HTERT RPE-1 (cell line): ENCODE data around the gene SYT1.

Experiments used
- in situ Hi-C: fragments of 300-500 bp; cut with MboI; formaldehyde crosslinking; loops from 4 replicates; pipeline ENCODE4 v1.14.3; 2020; ENCODE audit warnings: low sequenced_read_pairs

Gene SYT1

DNA sequence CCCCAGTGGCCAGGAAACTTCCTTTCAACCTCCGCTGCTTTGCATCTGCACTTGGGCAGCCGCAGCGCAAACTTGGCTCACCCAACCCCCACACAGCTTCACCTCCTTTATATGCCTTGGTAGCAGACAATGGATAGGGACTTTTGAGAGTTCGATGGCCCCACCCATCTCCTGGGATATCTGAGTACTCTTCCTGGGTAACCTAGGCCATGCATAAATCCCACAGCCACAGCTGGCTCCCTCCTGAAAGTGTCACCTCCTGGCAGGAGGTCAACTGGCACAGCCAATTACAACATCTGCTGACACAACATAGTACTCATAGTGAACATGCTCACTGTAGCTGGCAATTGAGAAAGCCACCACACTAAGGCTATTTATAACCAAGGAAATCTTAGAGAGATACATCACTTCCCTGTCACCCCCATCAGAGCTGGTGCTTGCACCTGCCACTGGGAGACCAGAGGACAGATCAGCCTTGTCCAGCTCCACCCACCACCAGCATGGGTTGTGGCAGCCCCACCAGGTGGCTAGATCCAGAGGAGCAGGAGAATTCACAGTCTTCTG lies 410.0 kb downstream of the SYT1 start:
- in situ Hi-C loops: no loop called here

DNA sequence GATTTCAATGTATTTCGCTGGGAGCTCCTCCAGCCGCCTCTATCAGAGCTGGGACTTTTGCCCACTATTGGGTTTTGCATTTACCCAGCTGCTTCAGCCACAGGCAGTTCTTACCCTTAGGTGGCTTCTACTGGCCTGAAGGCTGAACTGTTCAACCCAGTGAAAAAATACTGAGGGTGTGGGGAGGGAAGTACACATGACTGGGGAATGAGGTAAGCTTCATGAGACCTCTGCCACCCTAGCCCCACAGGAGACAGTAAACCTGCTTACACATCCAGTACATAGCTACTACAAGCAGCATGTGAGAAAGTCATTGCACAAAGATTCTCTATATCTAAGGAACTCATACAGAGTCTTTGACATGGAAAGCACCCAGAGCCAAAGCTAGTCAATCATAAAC lies 411.1 kb downstream of the SYT1 start:
- in situ Hi-C loops: no loop called here

DNA sequence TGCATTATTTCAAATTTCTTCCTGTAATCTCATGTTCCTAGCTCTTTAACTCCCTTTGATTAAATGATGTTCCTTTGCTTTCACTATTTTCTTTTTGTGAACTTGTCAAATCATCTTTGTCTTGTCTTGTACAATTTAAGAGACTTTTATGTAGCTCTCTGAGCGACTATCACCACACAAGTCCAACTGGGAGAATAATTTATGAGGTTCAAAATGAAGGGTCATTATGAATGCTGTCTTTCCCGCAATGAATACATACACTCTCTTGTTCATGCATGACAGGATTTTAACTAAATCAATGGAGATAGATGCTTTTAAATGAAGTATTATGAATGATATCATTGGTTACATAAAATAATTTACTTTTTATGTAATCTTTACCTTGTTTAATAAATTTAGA lies 418.8 kb downstream of the SYT1 start:
- in situ Hi-C loops: no loop called here

DNA sequence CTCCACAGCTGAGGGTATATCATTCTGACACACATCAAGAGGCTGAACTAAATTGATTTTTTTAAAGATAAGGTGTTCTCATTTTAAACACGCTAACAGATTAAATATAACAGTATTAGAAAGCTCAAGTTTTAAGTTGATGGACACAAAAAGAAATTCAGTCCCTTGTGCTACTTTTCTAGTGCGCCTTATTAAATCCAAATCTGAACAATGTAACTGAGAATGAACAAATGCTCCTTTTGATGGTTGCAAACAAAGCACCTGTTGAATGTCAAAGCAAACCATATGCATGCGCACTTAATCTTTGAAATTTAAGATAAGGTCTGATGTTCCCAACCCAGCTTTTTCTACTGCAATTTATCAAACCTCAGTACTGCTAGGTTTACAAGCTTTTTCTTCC lies 424.3 kb downstream of the SYT1 start:
- in situ Hi-C loops: no loop called here

DNA sequence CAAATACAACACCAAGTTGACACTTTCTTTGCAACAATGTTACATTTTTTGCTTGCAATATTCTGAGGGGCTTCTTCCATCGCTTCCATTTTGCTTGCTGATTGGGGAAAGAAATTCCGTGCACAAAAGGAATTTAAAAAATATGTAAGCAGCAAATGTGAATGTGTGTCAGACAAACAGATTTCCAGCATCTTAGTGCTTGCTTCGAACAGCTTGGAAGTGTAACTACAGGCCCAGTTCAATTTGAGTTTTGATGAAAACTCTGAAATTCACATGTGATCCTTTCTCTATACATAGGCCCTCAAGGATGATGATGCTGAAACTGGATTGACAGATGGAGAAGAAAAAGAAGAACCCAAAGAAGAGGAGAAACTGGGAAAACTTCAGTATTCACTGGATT lies 427.1 kb downstream of the SYT1 start:
- in situ Hi-C loops: no loop called here

DNA sequence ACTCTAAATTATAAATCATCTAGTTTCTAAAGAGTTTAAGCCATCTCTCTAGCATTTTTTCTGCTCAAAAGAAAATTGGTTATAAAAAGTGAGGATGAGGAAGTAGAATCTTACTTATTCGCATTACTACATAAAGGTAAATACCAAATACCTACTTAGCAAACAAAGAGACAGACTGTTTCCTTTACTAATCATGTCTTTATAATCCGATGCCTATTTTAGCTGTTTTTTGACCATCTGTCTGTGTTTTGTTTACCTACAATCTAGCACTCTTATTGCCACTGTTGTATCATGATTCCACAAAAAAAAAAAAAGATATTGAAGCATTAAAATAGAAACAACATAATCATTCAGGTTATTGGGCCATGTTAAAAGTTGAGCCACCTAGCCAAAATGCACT lies 430.0 kb downstream of the SYT1 start:
- in situ Hi-C loops: no loop called here

DNA sequence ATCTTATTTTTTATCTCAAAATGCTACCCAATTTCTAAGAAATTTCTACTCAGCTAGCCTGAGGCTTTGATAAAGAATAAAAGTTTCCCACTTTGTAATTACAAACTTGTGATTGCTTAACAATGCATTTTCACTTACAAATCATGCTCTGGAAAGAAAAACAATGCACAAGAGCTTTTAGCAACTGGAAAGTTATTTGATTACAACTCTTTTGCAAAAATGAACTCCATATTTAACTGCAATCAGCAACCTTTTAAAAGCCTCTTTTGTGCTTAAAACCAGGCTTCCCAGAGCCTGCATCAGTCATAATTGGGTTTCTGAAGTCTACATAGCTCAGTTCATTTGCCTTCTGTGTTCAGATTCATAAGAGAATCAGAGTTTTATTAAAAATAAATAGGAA lies 431.0 kb downstream of the SYT1 start:
- in situ Hi-C loops: no loop called here

DNA sequence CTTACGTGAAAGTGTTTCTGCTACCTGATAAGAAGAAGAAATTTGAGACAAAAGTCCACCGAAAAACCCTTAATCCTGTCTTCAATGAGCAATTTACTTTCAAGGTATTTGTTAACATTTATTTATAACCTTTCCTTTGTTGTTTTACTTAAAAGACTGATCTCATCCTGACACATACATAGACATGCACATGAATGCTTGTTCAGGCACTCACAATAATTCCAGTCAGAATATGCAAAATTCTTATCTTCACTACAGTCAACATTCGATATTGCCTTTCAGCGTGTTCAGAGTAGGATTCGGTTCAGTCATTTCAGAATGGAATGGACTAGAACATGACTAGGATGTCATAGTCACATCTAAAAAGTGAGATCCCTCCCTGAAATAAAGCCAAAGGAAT lies 431.6 kb downstream of the SYT1 start:
- in situ Hi-C loops: no loop called here

DNA sequence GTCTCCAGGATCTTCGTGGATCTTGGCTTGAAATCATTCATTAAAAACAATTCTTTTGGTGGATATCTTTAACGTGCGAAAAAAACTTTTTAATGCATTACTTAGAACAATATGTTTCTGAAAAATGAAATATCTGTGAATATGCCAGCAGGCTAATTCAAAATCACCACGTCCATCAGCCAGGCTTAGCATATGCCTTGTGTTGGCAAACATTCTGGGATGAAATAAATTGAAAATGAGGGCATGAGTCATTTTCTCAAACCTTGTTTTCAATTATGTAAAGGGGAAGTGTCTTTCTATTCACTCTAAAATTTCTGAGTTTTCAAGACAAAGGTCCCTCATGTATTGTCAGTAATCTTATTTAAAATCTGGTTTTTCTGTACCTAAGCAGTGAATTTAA lies 432.3 kb downstream of the SYT1 start:
- in situ Hi-C loops: no loop called here

DNA sequence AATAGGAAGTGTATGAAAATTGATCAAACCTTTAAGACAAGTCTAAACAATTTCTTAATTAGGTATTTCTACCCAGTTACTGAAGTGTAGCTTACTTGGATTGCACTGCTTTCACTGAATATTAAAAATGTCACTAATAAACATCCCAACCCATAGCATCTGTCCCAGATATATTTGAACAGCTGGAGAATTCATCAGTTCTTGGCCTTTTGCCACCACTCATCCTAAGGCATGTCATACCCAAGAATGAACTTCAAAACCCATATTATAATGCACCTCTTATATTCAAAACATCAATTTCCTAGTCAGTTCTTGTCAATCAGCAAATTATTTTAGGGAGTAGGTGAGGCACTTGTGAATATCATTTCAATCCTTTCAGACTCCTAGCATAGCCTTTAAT lies 433.9 kb downstream of the SYT1 start:
- in situ Hi-C loops: no loop called here

DNA sequence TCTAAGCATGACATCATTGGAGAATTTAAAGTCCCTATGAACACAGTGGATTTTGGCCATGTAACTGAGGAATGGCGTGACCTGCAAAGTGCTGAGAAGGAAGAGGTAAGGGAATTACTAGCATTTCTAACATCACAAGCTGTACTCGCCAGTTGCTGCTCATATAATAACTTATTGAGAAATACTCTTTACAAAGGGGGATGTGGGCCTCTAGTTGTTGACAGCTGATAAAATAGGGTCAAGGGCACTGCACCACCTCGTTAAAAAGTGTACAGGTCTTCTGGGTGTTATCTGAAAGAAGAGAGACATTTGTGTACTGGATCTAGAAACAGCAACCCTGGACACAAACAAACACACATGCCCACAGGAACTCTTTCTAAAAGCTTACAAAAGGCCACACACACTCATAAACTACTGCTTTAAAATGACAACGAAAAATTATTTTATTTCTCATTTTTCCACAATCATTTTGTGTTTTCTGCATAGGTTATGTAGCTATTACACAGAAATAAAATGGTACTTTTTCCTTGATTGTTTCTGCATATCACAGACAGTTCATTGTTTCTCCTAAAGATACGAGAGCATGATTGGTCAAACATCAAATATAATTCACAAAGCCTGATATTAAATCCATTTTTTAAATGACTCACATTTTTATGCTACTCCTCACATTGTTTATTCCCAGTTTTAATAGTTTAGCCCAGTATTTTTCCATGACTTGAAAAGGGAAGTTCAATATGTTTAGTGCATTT lies 435.0 kb downstream of the SYT1 start:
- in situ Hi-C loops: no loop called here

DNA sequence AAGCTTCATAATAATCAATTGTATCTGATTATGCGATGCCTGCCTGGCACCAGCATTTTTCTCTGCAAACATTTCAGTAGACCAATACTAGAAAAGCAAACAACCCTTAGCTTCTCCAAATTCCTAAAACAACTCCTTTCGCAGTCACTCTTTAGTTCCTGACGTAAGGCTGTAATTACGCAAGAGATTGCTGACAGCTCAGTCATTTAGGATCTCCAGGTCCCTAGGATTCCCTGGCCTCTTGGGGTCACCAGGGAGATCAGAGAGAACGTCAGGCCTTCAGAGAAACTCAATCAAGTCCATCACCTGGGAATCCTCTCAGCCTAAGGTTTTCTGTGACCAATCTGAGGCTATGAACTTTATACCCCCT lies 435.6 kb downstream of the SYT1 start:
- in situ Hi-C loops: no loop called here

DNA sequence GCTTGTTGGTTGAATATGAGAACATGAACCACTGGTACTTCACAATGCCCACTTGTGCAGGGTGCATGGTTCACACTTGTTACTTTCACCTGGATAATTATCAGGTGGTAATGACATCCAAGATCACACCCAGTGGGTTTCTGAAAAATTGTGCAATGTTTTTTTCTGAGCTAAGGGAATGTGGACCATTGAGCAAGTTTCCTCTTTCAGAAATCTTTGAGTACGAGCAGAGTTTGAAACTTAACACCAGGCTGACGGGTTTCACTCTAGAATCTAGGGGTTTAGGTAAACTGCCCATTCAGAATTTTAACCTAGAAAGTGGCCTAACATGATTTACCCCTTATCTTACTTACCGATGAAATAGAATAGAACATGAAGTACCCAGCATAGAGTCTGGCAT lies 436.6 kb downstream of the SYT1 start:
- in situ Hi-C loops: no loop called here

DNA sequence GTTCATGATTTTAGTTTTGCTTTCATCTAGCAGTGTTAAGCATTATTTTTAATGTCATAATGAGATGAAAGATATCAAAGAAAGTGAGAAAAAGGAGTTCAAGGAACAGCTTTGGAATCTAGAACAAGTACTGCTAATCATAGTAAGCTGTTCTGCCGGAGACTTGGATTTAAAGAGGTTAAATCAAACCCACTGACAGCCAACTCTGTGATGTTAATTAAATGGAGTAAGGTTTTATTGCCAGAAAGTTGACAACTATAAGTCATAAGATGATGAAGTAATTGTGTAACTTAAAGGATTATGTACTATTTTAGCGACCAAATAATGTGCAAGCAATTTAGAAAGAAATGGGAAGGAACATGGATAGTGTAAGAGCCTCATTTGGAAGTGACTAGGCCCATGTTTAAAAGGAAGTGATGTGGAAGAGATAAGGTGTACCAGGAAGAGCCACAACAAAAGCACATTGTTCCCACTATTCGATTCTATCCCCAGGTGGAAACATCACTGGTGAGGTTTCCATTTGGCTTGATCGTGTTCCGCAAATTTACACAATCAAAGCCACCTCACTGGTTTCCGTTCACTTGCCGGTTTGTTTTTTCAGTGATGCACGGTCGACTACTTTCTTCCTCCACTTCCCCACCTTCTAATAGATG lies 437.7 kb downstream of the SYT1 start:
- in situ Hi-C loops: no loop called here

DNA sequence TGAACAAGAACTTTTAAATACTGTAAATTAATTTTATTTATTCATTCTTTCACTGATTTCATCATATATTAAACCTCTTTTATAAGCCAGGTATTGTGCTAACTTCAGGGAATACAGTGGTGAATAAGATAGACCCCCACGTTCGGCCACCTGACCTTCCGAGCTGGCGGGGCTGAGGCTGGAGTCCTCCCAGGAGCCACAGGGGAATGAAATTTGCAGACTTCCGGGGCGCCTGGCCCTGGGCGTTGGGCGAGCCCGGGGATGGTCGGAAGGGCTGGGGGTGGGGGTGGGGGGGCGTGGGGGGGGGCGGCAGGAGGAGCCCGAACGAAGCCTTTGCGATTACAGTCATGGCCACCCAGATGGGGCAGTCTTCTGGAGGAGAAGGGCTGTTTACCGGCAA lies 442.8 kb downstream of the SYT1 start:
- in situ Hi-C loops: no loop called here

DNA sequence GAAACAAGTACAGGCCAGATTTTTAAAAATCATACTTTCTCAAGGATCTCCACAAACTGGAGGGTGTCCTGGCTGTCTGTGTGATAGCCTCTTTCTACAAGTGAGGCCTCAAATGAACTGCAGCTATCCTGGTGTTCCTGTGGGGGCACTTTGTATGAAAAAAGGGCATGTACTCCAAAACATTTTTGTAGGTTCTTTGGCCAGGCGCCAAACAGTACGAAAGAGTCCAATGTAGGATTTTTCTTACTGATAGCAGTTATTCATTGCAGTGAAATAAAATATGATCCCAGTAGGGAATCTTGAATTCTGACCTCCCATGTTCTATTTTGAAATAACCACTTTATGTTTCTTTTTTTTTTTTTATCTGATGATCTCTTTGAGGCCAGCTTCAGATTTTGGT lies 444.5 kb downstream of the SYT1 start:
- in situ Hi-C loops: no loop called here

DNA sequence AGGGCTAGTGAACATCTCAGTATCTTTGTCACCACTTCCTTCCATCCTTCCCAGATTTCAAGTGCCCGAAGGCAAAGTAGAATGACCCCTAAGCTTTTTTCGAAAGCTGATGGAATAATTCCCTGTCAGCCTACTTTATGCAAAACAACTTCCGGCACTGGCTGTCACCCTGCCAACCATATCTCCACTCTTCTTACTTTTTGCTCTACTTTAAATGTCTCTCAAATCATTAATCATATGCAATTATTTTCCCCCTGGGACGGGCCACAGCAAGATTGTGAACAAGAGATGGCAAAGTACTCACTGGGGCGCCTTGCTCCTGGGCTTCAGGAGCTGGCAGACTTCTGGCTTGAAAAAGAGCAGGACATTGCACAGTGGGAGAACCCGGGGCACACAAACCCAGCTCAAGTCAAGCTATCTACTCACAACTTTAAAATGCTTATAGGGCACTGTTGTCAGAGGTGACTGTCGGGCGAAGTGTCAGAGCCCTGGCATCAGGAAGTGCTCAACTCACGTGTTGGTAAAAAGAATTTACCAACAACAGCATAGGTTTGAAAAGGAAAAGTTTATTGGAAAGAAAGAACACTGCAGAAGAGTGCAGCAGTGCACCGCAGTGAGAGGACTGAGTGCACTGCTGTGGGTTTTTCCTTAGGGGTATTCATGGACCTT lies 452.7 kb downstream of the SYT1 start:
- in situ Hi-C loops: no loop called here

DNA sequence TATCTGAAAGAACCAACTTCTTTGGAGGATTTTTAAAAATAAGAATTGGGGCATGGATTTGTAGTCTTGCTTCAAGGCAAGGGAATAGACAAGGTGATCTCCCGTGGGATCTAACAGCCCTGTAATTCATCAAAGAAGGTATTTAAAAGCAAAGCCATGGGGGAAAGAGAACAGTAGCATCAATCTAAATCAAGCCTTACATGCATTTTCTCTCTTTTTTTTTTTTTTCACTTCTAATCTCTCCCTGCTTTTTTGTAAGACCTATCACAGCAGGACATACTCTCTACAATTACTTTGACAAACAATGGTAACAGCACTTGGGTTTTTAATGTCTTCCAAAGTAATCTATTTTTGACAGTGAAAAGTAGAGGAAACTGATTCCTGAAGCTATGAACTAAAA lies 458.3 kb downstream of the SYT1 start:
- in situ Hi-C loops: no loop called here

DNA sequence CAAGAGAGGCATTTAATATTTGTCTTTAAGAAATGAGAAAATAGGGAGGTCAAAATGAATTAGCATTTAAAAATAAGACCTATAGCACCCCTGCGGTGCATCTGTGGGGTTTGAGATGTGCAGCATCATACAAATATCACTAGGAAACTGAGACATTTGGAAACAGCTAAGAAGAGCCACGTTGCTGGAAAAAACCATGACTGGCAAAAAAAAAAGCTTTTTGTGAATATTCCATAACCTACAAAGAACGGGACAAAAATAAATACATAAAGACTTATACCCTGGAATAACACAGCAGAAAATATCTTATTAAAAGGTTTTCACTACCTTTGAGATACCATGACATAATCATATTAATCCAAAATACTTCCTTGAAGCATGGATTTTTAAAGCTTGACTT lies 460.0 kb downstream of the SYT1 start:
- in situ Hi-C loops: no loop called here

DNA sequence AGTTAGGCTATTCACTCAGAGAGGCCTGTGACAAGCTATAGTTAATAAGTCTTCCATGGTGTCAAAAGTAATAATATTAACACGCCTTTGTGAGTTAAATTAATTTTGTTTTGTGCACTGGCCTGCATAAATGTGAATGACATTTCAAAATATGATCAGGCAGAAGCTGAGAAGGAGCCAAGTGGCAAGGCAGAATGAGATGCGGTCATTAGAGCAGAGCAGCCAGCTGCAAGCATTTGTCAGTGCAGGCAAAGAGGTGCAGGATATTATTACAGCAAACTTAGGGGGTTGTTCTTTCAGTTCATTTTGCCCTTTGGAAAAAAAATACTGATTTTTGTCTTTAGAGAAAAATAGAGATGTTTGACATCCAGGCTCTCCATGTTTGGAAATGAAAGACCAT lies 461.6 kb downstream of the SYT1 start:
- in situ Hi-C loops: no loop called here

DNA sequence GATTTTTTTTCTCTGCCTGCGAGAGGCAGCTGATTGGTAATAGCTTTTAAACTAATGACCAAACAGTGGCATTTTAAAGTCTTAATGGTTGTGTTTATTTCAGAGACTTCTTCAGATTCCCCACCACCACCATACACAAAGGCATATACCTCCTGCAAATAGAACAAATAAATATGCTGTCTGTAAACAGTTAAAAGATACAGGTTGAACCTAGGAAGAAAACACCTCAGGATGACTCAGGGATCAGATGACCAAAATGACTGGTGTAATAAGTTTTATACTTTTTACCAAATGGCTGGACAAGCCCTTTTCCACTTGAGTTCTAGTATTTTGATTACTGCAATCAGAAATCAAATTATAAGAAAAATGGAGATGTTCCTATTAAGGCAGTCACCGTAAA lies 462.1 kb downstream of the SYT1 start:
- in situ Hi-C loops: no loop called here

DNA sequence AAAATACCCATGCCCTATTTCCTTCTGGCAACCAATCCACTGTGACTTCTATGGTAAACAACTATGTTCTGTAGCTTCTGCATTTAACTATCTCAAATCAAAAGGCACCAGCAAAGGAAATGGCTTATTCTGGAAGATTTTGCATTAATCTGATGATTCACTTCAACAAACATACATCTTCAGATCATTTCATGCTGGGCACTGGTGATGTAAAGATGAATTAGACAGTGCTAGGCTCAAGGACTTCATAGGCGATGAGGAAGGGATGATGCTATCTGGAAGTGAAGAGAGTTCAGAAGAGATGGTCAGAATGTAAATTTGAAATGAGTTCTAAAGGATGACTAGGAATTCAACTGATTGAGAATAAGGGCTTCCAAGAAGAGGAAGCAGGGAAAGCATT lies 462.9 kb downstream of the SYT1 start:
- in situ Hi-C loops: no loop called here
